Measurements from ENCODE around the gene LIMCH1.
"Not testable (repeated sequence)": the region's sequence is repeated elsewhere in the genome, so short reads cannot be mapped to it uniquely, and the experiment has no call there.

Gene LIMCH1

DNA sequence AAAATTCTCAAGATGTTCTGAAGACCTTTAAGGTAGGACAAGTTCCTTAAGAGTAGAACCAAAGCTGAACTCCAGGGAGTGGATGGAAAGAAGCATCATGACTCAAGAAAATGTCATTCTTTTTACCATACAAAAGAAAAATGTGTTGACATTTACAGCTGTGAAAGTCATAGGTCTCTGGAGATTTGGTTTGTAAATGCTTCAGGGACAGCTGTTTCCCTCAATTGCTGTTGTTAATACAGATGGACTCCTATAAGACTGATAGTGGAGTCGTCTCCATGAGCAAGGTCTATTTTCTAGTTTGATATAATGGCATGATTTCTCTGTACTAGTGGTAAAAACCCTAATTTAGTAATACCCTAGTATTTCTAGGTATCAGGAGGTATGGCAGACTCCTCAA lies 108.9 kb downstream of the LIMCH1 start:
- DNase-seq: no peak

DNA sequence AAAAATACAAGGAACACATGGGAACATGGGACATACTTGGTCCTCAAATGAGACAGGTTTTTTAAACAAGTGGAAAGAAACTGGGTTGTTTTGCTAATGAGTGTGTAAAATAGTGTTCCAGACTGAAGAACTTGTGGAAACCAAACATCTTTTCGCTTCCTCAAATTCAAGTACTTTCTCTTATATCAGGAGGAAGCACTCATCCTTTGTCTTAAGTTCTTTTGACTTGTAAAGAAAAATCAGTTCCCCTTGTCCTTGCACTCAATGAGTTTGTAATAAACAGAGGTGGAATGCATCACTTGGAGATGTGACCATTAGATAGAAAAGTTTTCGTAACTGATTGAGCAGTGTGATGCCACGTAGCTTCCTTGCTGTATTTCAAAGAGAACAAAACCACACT lies 109.4 kb downstream of the LIMCH1 start:
- DNase-seq: no peak

DNA sequence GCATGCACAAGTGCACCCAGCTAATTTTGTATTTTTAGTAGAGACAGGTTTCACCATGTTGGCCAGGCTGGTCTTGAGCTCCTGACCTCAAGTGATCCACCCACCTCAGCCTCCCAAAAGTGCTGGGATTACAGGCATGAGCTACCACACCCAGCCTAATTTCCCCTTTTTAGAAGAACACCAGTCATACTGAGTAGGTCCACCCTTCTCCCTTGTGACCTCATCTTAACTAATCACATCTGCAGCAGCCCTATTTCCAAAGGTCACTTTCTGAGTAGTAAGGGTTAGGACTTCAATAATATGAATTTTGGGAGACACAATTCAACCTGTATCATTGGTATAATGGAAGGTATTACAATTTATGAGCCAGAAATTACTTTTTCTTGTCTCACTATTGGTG lies 113.2 kb downstream of the LIMCH1 start:
- DNase-seq: not testable (repeated sequence)

DNA sequence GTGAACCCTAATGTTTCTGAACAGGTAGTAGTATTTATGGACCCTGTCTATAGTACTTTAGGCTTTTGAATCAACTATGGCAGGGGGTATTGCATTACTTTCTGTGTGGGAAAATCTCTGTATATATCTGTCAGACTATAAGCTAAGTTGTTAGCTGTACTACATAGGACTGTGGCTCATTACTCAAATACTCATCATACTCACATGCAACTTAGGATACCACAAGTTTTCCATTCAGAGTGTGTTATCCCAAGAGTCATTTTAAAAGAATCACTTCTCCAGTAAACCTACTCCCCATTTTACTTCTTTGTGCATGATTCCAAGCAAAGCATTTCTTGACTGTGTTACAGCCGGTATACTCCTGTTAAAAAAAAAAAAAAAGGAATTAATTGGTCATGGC lies 115.0 kb downstream of the LIMCH1 start:
- DNase-seq: no peak

GRCh38 chr4:41653523-41653922 lies 115.6 kb downstream of the LIMCH1 start:
- DNase-seq: no peak

- DNase-seq: no peak
These were observed 117.2 kb downstream of the LIMCH1 start for GRCh38 chr4:41655177-41655576.

- DNase-seq: no peak
These were observed 118.1 kb downstream of the LIMCH1 start for GRCh38 chr4:41656106-41656505.

DNA sequence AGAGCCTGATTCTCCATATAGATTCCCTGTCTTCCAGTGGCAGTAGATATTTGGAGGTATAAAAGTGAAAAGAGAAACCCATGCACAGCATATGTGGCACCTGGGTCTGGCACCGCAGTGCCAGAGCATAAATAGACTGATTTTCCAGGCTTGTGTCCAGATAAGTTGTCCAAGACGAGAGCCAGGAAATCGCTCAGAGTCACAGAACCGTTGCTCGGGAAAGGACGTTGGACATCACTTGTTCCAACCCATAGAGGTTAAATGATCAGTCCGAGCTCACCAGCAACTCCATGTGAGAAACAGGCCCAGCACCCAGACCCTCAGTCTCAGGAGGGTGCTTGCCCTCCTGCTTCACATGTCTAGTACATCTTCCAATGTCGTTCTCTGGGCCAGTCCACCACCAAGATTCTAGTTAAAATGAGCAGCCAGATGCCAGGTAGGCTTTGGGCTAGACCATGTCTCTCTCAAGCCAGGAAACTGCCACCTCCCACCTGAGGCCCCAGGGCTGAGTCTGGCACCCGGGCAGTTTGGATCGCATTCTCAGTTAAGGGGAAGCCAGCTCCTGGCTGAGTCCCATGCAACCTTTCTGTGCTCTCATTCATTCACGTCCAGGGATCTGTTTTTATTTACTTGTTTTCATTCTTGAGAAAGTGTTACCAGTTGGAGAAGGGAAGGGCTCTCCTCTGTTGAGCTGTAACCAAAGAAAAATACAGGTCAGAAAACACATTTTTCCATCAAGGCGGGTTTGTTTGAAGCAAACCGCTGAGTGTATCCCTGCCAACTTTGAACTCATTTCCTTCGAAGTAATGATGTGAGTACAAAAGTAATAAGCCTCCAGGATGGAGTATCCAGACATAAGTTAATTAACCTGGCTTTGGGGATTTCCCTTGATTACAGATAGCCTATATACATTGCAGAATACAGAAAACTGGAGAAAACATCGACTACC lies 118.9 kb downstream of the LIMCH1 start:
- DNase-seq: no peak

DNA sequence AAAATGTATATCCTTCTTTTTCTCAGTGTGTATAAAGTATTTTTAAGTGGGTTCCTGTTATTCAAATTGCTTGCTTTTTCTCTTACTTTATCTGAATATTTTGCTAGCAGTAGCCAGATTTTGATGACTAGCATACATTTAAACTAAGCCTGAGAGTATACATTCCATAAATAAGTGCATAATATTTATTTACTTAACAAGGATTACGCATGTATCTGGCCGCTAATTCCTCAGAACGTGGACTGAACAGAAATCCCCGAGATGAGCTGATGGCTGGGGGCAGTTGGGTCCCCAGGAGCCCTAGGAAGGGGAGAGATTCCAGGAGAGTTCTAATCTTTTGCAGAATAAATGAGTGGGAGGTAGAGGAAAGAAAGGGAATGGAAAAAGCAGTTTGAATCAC lies 119.6 kb downstream of the LIMCH1 start:
- no peak for DNase-seq

DNA sequence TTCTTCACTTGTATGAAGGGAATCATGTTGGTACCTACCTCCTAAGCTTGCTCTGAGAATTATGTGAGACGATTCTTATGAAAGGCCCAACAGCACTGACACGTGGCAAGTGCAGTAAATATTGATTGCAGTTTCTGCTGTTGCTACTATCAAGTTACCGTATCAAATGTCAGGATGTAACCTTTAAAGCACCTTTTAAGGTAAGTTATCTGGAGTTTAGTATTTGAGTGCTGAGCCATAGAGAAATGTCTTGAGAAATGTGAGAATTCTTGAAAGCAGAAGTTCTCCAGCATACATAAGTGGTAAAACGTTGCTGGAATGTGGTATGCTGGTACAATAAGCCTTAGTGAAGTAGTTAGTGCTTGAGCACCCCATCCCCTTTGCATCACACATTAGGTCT lies 120.2 kb downstream of the LIMCH1 start:
- DNase-seq: no peak

DNA sequence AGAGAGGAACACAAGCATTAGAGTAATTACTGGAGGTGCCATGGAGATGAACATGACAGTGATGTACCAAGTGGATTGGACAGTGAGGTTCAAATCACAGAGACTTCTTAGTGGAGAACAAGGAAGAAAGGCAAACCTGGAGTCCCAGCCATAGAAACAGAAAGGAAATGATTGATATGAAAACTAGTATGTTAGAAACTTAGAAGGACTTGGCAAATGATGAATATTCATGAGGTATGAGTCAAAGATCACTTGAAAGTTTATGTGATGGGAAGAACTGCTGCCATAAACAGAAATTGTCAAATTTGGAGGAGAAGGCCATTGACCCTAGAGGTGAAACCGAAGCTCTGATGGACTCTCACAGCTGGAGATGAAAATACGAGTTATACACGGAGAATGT lies 122.4 kb downstream of the LIMCH1 start:
- no peak for DNase-seq

- DNase-seq: no peak
These were observed 123.6 kb downstream of the LIMCH1 start for GRCh38 chr4:41661442-41662076.

DNA sequence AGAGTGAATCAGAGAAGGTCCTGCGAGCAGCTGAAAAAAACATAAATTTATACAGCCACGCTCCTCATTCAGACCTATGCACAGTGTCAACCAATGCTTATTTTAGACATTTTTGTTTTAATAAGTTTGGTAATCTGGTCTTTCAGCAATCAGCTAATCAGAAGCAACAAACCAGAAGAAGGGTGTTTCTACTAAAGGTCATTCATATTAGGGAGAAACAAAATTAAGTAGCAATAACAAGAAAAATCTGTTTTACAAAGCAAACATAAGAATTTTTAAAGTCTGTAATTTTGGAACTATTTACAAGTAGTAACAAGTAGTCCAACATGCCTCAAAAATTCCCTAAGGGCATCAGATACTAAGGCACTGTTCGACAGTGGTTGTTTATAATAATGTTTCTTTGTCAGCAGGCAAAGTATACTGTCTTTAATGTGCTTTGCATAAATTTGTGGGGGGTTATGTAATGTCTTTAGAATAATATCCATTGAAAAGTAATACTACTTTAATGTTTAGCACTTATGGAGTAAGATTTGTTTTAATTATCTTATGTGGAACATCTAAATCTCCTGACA lies 127.8 kb downstream of the LIMCH1 start:
- no peak for DNase-seq

GRCh38 chr4:41668024-41668423 lies 130.1 kb downstream of the LIMCH1 start:
- no peak for DNase-seq

- DNase-seq: no peak
These were observed 132.6 kb downstream of the LIMCH1 start for GRCh38 chr4:41670530-41670929.

DNA sequence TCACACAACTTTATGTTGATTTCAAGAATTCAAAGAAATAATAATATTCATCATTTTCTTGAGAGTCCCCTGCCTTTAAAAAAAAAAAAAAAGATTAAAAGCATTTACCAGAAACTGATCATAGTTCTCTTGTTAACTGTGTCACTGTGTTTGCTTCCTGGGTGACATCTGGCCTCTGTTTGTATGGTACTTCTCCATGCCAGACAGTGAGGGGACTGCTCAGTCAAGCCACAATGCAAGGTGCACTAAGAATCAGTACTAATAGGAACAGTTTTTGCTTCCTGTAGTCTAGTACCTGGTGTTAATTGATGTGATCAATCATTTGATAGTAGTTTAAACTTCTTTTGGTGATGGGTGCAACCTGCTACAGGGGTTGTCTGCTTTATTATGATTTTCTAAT lies 133.0 kb downstream of the LIMCH1 start:
- no peak for DNase-seq

- no peak for DNase-seq
These were observed 140.3 kb downstream of the LIMCH1 start for GRCh38 chr4:41678086-41678816.

DNA sequence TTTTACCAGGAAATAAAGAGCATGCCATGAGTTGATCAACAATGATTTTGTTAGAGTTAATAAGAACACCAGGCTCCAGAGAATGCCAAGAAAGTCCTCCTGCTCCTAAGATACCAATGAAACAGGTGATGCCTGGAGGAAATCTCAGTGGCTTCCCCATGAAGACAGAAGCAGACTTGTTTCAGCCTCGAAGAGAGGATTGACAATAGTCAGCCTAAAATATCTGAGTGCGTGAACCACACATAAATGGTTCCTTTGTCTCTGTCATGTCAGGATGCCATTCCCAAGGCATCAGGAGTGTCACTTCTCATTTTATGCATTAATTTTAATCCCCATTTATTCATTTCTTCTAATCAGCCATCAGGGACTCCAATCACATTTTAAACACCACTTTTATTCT lies 141.0 kb downstream of the LIMCH1 start:
- no peak for DNase-seq

DNA sequence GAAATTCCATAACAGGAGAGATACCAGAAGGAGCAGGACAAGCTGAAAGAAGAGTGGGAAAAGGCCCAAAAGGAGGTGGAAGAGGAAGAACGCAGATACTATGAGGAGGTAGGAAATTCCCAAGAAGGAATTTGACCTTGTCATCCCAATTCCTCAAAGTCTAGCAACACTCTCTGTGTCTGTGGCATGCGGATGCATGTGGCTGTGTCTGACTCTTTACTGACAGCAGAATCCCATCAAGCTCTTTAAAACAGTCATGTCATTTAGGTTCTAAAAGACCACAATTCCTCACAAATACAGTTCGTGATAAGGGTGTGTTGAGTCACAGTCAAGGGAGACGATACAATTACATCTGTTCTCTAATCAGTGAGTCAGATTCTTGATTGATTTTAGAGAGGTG lies 142.0 kb downstream of the LIMCH1 start:
- DNase-seq: no peak

DNA sequence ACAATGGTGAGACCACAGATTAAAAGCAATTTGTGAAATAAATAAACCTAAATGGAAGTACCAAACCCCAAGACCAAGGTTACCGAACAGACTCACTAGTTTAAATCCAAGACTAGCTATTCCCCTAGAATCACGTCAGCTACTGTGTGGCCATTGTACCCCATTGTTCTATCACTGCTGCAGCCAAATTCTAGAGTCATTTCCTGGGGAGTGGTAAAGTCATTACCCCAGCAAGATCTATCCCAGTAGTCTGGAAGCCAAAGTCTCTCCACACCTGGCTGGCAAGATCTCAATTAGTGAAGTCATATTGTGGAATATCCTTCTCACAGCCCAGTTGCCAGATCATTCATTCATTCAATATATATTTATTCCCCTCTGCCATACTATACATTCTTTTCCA lies 143.1 kb downstream of the LIMCH1 start:
- no peak for DNase-seq

DNA sequence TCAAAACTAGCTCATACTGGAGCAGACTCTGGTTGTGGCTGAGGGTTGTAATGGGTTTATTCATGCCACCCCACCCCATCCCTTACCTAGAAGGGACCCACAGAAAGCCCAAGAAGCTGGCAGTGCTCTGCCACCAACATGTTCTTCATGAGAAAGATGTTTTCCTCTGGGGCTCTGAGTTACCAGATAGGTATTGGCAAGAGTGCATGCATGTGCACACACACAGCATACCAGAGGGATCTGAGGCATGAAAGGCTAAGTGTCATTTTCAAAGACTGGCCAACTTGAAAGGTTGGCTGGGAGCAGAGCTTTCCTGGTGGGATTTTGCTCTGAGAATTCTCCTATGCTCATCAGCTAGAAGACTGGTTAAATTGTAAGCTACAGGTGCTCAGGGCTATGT lies 145.4 kb downstream of the LIMCH1 start:
- DNase-seq: no peak

GRCh38 chr4:41686893-41687292 lies 148.9 kb downstream of the LIMCH1 start:
- DNase-seq: no peak

DNA sequence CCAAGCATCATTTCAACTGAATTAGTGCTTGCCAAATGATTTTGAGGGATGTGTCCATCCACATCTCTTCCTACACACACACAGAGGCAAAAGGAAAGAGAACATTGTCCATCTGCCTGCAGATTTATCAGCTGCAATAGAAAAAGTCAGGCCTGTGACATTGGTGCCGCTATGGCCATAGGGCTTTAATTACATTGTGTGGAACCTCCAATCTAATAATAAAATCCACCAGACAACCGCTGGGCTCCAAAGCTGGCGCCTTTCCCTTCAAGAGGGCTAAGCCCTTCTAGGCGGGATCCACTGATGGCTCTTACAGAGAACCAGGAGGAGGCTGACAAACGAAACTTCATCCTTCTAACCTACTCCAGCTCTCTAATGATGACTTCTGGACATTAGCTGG lies 150.0 kb downstream of the LIMCH1 start:
- no peak for DNase-seq
